ENCODE data around the gene TMEM181. TPM values are rescaled to one million over a fixed set of nuclear protein-coding genes. Genes with fewer than 3 reads are reported as not detected.
A peak's percentile ranks its signal among the peaks of the same experiment; 100 is the strongest.
"Not testable (repeated sequence)": the region's sequence is repeated elsewhere in the genome, so short reads cannot be mapped to it uniquely, and the experiment has no call there.

TMEM181 gene
- total RNA-seq, 4 donors from 2014 or later: 16.7 to 28.1 (median 21.2) TPM

- H3K27ac ChIP-seq: peak overlapping the region; percentile 87 to 92 (median 90)
- H3K4me1 ChIP-seq: peaks cover 89 to 94% of the 10 kb centered on the region in 2 donors
- peak; percentile 93 to 95 for DNase-seq
- TF ChIP-seq, protein P1, sequence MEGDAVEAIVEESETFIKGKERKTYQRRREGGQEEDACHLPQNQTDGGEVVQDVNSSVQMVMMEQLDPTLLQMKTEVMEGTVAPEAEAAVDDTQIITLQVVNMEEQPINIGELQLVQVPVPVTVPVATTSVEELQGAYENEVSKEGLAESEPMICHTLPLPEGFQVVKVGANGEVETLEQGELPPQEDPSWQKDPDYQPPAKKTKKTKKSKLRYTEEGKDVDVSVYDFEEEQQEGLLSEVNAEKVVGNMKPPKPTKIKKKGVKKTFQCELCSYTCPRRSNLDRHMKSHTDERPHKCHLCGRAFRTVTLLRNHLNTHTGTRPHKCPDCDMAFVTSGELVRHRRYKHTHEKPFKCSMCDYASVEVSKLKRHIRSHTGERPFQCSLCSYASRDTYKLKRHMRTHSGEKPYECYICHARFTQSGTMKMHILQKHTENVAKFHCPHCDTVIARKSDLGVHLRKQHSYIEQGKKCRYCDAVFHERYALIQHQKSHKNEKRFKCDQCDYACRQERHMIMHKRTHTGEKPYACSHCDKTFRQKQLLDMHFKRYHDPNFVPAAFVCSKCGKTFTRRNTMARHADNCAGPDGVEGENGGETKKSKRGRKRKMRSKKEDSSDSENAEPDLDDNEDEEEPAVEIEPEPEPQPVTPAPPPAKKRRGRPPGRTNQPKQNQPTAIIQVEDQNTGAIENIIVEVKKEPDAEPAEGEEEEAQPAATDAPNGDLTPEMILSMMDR (IDR thresholded peaks at IDR 0.05): no peak
- TF ChIP-seq POLR2A (IDR thresholded peaks at IDR 0.05): no peak
- no peak overlapping the region for H3K4me3 ChIP-seq (replicated peaks in 1 of 3)
- 27 to 47% methylated on average over 14 of the region's 14 CpGs for WGBS, 2 donors
- no peaks in the 10 kb centered on the region for H3K9me3 ChIP-seq
- intact Hi-C loops (cut with DNase I): no loop called here
- no peaks in the 10 kb centered on the region for H3K36me3 ChIP-seq
- no peaks in the 10 kb centered on the region for H3K27me3 ChIP-seq
Observed at GRCh38 chr6:158666628-158667359, 106.9 kb downstream of the TMEM181 start.

GRCh38 chr6:158667360-158667981, 107.6 kb downstream of the TMEM181 start:
- intact Hi-C loops (cut with DNase I): no loop called here
- 66 to 68% methylated on average over 8 of the region's 8 CpGs for WGBS, 2 donors
- Histone ChIP-seq H3K9me3 (no peaks in the 10 kb centered on the region), H3K4me3 (replicated peaks in 1 of 3) (no peak overlapping the region), H3K36me3 (no peaks in the 10 kb centered on the region), H3K27me3 (no peaks in the 10 kb centered on the region), H3K27ac (peak overlapping the region; percentile 87 to 92 (median 90)), H3K4me1 (peaks cover 86 to 93% of the 10 kb centered on the region in 2 donors)
- no peak for DNase-seq
- TF ChIP-seq POLR2A (IDR thresholded peaks at IDR 0.05): no peak
- TF ChIP-seq, protein P1 (IDR thresholded peaks at IDR 0.05): no peak

DNA sequence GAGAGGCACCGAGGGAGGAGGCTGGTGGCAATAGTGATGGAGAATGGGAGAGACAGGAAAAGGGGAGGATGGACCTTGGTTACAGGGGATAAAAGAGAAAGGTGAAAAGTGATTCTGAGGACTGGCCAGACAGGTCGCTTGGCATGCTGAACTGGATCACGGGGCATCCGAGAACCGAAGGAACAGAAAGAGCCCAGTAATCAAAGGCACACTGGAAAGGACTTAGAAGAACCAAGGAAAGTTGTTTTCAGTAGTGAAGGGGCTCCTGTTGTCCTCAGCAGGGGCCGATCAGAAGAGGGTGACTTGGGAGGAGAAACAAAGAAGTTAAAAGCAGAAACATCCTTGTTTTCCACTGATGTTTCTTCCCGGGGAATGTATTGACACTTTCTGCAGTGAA, 108.8 kb downstream of the TMEM181 start:
- DNase-seq: peak; percentile 64 to 69
- TF ChIP-seq POLR2A (IDR thresholded peaks at IDR 0.05): no peak
- TF ChIP-seq, protein P1 (IDR thresholded peaks at IDR 0.05): no peak
- H3K27ac ChIP-seq: peak overlapping the region; percentile 87 to 92 (median 90)
- no peak overlapping the region for H3K4me3 ChIP-seq (replicated peaks in 1 of 3)
- no peaks in the 10 kb centered on the region for H3K36me3 ChIP-seq
- 33 to 45% methylated on average over 7 of the region's 7 CpGs for WGBS, 2 donors
- peaks cover 82 to 88% of the 10 kb centered on the region in 2 donors for H3K4me1 ChIP-seq
- H3K9me3 ChIP-seq: no peaks in the 10 kb centered on the region
- intact Hi-C loops (cut with DNase I): no loop called here
- no peaks in the 10 kb centered on the region for H3K27me3 ChIP-seq

GRCh38 chr6:158669145-158670035, 109.5 kb downstream of the TMEM181 start:
- Histone ChIP-seq H3K36me3 (no peaks in the 10 kb centered on the region), H3K27ac (peak overlapping the region; percentile 87 to 92 (median 90)), H3K4me3 (replicated peaks in 1 of 3) (no peak overlapping the region), H3K4me1 (peaks cover 77 to 84% of the 10 kb centered on the region in 2 donors), H3K9me3 (no peaks in the 10 kb centered on the region), H3K27me3 (no peaks in the 10 kb centered on the region)
- TF ChIP-seq, protein P1 (IDR thresholded peaks at IDR 0.05): no peak
- no peak for TF ChIP-seq POLR2A (IDR thresholded peaks at IDR 0.05)
- intact Hi-C loops (cut with DNase I): no loop called here
- WGBS, 2 donors: 58 to 59% methylated on average over 7 of the region's 7 CpGs
- DNase-seq: peak in 1 of 2 donors; percentile 22

DNA sequence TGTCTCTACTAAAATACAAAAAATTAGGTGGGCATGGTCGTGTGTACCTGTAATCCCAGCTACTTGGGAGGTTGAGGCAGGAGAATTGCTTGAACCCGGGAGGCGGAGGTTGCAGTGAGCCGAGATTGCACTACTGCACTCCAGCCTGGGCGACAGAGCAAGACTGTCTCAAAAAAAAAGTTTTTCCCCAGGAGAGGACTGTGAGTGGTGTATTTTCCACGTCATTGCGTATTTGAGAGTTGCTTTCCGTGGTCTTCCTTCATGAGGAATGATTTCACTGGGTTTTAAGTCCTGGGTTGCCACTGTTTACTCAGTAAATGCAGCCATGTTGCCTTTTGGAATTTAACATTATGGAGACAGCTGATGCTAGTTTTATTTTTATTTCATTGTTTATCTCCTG, 112.2 kb downstream of the TMEM181 start:
- intact Hi-C loops (cut with DNase I): not testable (repeated sequence)

More for the DNA sequence above, 112.2 kb downstream of the TMEM181 start:
- H3K27ac ChIP-seq: peak overlapping the region; percentile 81 to 91 (median 87)
- not testable (repeated sequence) for H3K36me3 ChIP-seq; H3K9me3 ChIP-seq; H3K27me3 ChIP-seq; H3K4me3 ChIP-seq (replicated peaks in 1 of 3)
- peak; percentile 64 to 71 for DNase-seq
- WGBS, 2 donors: 27 to 54% methylated on average over 8 of the region's 8 CpGs
- H3K4me1 ChIP-seq: peaks cover 55 to 62% of the 10 kb centered on the region in 2 donors
